NCI-H460 (cell line): Measurements from ENCODE around the gene EFNA1. TPM values are rescaled to one million over a fixed set of nuclear protein-coding genes. Genes with fewer than 3 reads are reported as not detected.
A peak's percentile ranks its signal among the peaks of the same experiment; 100 is the strongest.

Source experiments
- DNase-seq: peaks from one replicate; pipeline ENCODE4 v3.0.0-alpha.2; 2016; ENCODE audit warnings: low read depth; ENCODE audit errors: extremely low read depth
- polyA plus RNA-seq: library from polyadenylated mRNA; depleted of rRNA; stranded (reverse); fragments of >200 nt; gene quantifications from 2 replicates; pipeline ENCODE4 v1.2.3, GENCODE V29; 2014; cell fraction: nucleus; rRNA removed
- total RNA-seq: library from RNA; depleted of rRNA; stranded (reverse); fragments of >200 nt; shearing (Covaris generic); gene quantifications from 2 replicates; pipeline ENCODE4 v1.2.3, GENCODE V29; 2014; rRNA removed

EFNA1 gene
- 18.1 and 22.3 TPM in 2 replicates for total RNA-seq
- polyA plus RNA-seq: 59.4 and 68.9 TPM in 2 replicates

GRCh38 chr1:155127105-155127966 lies at the start of gene EFNA1:
Gene EFNA1, plus strand, starts transcription at chr1:155127876. Its CDS starts 102 bp downstream, at chr1:155127978.
- DNase-seq: peak; percentile 92

GRCh38 chr1:155078469-155079209 lies 49.0 kb upstream of the EFNA1 start, which contains the start of gene EFNA3:
Gene EFNA3, plus strand, starts transcription at chr1:155078837. Its CDS starts 105 bp downstream, at chr1:155078942.
- peak; percentile 63 for DNase-seq

- no peak for DNase-seq
Measured at GRCh38 chr1:155079210-155079486, 48.5 kb upstream of the EFNA1 start.

- no peak for DNase-seq
Measured at GRCh38 chr1:155079487-155080311, 48.0 kb upstream of the EFNA1 start.

- no peak for DNase-seq
Measured at GRCh38 chr1:155080312-155081228, 47.1 kb upstream of the EFNA1 start.

GRCh38 chr1:155081472-155082300 lies 46.0 kb upstream of the EFNA1 start:
- DNase-seq: no peak

GRCh38 chr1:155082301-155083051 lies 45.2 kb upstream of the EFNA1 start:
- no peak for DNase-seq

GRCh38 chr1:155083052-155083541 lies 44.6 kb upstream of the EFNA1 start:
- DNase-seq: no peak

- DNase-seq: peak; percentile 74
Measured at GRCh38 chr1:155083865-155084721, 43.6 kb upstream of the EFNA1 start.

- peak; percentile 98 for DNase-seq
Measured at GRCh38 chr1:155084722-155085503, 42.8 kb upstream of the EFNA1 start.

- DNase-seq: peak; percentile 52
Measured at GRCh38 chr1:155085504-155086127, 42.1 kb upstream of the EFNA1 start.

GRCh38 chr1:155086128-155086741 lies 41.4 kb upstream of the EFNA1 start:
- peak; percentile 52 for DNase-seq

- DNase-seq: no peak
Measured at GRCh38 chr1:155086856-155087535, 40.7 kb upstream of the EFNA1 start.
